BE2C (cell line): ENCODE data around the gene VAV3.

Source experiments
- DNase-seq: peaks from one replicate; pipeline ENCODE4 v3.0.0-alpha.2; 2020
- H3K27me3 ChIP-seq: fragments of 250-450 bp; sonication (Bioruptor Pico); 2 replicates; pipeline ENCODE4 v1.5.1; 2020; ENCODE audit warnings: mild to moderate bottlenecking
- H3K36me3 ChIP-seq: fragments of 250-450 bp; sonication (Bioruptor Pico); 2 replicates; pipeline ENCODE4 v1.5.1; 2020; ENCODE audit warnings: mild to moderate bottlenecking
- H3K4me1 ChIP-seq: fragments of 250-450 bp; sonication (Bioruptor Pico); 2 replicates; pipeline ENCODE4 v1.5.1; 2020
- H3K4me3 ChIP-seq: 2 replicates; pipeline ENCODE4 v1.5.1; 2011; ENCODE audit warnings: low read depth, low read length
- H3K9me3 ChIP-seq: fragments of 250-450 bp; sonication (Bioruptor Pico); 2 replicates; pipeline ENCODE4 v1.5.1; 2020
- TF ChIP-seq, protein P1 (sequence below): IDR thresholded peaks from 2 replicates; pipeline ENCODE4 v1.5.1; 2012; ENCODE audit warnings: mild to moderate bottlenecking, low read depth, low read length

Gene VAV3

DNA sequence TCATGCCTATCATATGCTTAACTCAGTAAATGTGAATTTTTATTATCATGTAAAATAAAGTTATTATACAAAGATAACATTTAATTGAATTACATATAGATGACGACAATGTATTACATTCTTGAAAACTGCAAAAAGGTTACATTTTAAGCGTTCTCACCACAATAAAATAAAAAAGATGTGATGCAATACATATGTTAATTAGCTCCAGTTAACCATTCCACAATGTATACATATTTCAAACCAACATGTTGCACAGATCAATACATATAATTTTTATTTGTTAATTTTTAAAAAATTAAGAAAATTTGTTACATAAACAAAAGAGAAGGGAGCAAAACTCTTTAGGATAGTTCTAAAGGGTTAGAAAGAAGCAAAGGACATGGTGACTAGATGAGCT, 183.7 kb downstream of the VAV3 start:
- H3K4me1 ChIP-seq = no peaks in the 10 kb centered on the region
- TF ChIP-seq, protein P1, sequence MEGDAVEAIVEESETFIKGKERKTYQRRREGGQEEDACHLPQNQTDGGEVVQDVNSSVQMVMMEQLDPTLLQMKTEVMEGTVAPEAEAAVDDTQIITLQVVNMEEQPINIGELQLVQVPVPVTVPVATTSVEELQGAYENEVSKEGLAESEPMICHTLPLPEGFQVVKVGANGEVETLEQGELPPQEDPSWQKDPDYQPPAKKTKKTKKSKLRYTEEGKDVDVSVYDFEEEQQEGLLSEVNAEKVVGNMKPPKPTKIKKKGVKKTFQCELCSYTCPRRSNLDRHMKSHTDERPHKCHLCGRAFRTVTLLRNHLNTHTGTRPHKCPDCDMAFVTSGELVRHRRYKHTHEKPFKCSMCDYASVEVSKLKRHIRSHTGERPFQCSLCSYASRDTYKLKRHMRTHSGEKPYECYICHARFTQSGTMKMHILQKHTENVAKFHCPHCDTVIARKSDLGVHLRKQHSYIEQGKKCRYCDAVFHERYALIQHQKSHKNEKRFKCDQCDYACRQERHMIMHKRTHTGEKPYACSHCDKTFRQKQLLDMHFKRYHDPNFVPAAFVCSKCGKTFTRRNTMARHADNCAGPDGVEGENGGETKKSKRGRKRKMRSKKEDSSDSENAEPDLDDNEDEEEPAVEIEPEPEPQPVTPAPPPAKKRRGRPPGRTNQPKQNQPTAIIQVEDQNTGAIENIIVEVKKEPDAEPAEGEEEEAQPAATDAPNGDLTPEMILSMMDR = no peak

DNA sequence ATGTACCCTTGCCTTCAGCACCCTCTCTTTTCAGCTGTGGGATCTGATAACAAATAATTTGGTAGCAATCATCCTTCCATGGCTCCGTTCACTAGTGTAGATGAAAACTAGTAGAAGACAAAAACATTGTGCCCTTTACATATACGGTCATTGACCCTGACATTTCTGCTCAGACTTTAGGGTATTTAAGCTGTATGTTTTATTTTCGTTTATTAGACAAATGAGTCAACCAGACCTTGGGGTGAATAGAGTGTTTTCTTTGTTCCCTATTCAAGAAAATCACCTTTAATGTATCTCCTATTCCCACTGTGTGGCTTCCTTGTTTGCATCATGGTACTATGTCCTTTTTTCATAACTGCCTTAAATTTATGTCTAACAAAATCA, 187.3 kb downstream of the VAV3 start:
- Histone ChIP-seq H3K27me3 (peaks cover 22% of the 10 kb centered on the region), H3K9me3 (no peaks in the 10 kb centered on the region), H3K4me3 (no peak overlapping the region), H3K36me3 (no peaks in the 10 kb centered on the region), H3K4me1 (no peaks in the 10 kb centered on the region)
- TF ChIP-seq, protein P1 = no peak
- DNase-seq = no peak

More for the DNA sequence above, 183.7 kb downstream of the VAV3 start:
- Histone ChIP-seq H3K27me3 (peaks cover 20% of the 10 kb centered on the region), H3K36me3 (no peaks in the 10 kb centered on the region), H3K9me3 (no peaks in the 10 kb centered on the region), H3K4me3 (no peak overlapping the region)
- no peak for DNase-seq

DNA sequence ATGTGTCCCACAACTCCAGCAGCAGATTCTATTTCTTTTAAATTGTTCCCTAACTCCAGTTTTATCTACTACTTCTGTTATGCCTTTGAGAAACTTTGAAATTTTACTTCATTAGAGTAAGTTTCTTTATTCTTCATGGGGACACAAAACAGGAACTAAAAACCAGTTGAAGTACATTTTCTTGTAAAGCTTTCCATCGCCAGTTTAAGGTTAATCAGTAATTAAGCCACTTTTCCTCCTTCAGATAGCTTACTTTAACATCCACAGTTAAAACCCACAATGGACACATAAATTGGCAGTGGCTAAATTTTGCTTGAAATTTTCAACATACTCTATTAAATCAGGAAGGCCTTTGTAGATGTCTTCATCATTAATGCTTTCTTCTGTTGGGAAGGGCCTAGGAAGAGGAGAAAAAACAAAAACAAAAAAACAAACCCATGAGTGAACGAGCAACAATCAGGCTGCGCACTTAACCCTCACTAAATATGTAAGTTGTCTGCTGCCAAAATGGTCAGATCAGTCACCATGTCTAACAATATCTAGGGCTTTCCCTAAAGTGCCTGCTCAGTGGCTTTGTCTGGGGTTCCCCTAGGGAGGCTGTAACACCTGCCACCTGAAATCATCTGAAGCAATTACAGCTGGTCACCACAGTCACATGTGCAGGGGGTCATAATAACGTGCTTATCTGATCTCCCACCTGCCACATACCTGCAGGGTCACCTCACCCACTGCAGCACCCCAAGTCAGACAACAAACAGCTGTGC, 187.9 kb downstream of the VAV3 start:
- DNase-seq = no peak
- TF ChIP-seq, protein P1 = no peak
- Histone ChIP-seq H3K9me3 (no peaks in the 10 kb centered on the region), H3K4me1 (no peaks in the 10 kb centered on the region), H3K36me3 (no peaks in the 10 kb centered on the region), H3K4me3 (no peak overlapping the region), H3K27me3 (peaks cover 21% of the 10 kb centered on the region)

DNA sequence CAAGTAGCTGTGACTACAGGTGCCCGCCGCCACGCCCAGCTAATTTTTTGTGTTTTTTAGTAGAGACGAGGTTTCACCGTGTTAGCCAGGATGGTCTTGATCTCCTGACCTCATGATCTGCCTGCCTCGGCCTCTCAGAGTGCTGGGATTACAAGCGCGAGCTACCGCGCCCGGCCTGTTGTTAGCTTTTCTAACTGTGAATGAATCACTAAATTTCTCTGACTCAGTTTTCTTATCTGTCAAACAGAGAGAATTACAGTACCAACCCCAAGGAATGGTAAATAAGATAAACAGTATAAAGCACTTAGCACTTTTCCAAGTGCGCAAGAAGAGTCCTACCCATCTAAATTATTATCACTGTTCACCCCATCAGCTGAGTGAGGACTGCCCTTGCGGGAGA, 193.6 kb downstream of the VAV3 start:
- H3K4me3 ChIP-seq = no peak overlapping the region
- no peak for DNase-seq
- H3K9me3 ChIP-seq = no peaks in the 10 kb centered on the region
- peaks cover 2% of the 10 kb centered on the region for H3K27me3 ChIP-seq
- H3K36me3 ChIP-seq = no peaks in the 10 kb centered on the region
- H3K4me1 ChIP-seq = no peaks in the 10 kb centered on the region
- TF ChIP-seq, protein P1 = no peak

DNA sequence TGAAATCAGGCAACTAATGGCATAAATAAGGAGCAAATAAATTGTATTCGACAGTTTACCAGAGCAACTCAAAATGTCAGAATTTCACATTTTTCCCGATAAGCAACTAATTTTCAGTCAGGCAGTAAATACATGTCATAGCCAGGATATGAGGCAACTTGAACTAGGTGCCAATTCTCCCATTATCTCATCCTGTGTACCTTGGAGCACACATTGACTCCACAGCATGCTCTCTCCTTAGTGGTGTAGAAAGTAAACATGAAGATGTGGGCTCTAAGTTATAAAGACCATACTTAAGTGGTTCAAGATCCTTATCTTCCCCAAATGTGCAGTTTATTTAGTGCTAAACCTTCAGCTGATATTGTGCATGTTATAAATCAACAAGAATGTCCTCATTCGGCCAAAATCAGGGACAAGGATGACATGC, 197.8 kb downstream of the VAV3 start:
- H3K4me1 ChIP-seq = no peaks in the 10 kb centered on the region
- H3K9me3 ChIP-seq = no peaks in the 10 kb centered on the region
- no peaks in the 10 kb centered on the region for H3K36me3 ChIP-seq
- no peaks in the 10 kb centered on the region; the same call in 1 of the 2 replicates for H3K27me3 ChIP-seq
- TF ChIP-seq, protein P1 = no peak
- DNase-seq = no peak
- no peak overlapping the region for H3K4me3 ChIP-seq

DNA sequence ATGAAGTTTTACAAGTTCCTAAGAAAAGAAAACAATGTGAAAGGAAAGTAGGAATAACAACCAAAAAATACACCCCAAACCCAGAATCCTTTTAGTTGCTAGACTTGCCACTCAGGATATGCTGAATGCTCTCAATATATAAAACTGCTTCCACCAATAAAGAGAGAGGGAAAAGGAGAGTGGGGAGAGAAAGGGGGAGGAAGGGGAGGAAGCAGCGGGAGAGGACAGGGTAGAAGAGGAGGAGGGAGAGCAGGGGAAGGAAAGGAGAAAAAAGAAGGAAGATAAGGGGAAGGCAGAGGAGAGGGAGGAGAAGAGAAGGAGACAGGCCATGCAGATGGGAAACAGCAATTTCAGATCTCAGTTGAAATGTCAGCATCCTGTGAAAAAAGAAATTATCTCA, 198.4 kb downstream of the VAV3 start:
- no peak for DNase-seq
- TF ChIP-seq, protein P1 = no peak
- Histone ChIP-seq H3K4me1 (no peaks in the 10 kb centered on the region), H3K27me3 (no peaks in the 10 kb centered on the region; the same call in 1 of the 2 replicates), H3K4me3 (no peak overlapping the region), H3K36me3 (no peaks in the 10 kb centered on the region), H3K9me3 (no peaks in the 10 kb centered on the region)
